Heart left ventricle (tissue), 11 donors: ENCODE data around the gene KRT31. TPM values are rescaled to one million over a fixed set of nuclear protein-coding genes. Genes with fewer than 3 reads are reported as not detected.

ENCODE experiments used
- polyA plus RNA-seq, 2 donors: library from polyadenylated mRNA; stranded (reverse); fragments of 200-250 nt; gene quantifications; one replicate each; pipeline ENCODE4 v1.2.3, GENCODE V29; 2013
- total RNA-seq, 9 donors: library from RNA; depleted of rRNA in 2 of 9; stranded (reverse); fragments of >200 nt in 2 of 9; fragmentation: NEBNext Ultra II Directional in 3 of 9; extraction: Animal tissue kit (Norgen Biotek cat#: 25700) in 3 of 9; gene quantifications; one replicate each; pipeline versions ENCODE4 v1.1.0 to v1.2.4, GENCODE V29; 2016 to 2023
- donor health status: ischemic (EF 13 %, LVEDD 7.1; RV severe dilation, severe dysfunction).
- donor health status: healthy with polysubstance abuse.
- donor health status: DM: no; HTN: yes; CAD: no.
- donor health status: DM: no; HTN: no; CAD: no.
- donor health status: ischemic (EF 25% LVEDD 5.7; RV mildly dilated, moderate dysfunction).
- donor health status: healthy.
- donor health status: DM: yes; HTN: yes; CAD: no.
- donor health status: PGD.
- donor health status: nonischemic (EF 23%, LVEDD 6.1; RV moderate dilation, normal function).

The KRT31 gene
- total and polyA plus RNA-seq, 11 donors: not detected

Other genes with a start within 250 kb of the KRT31 start
Only the 30 nearest of the 31 such genes appear.
- not detected for gene KRTAP4-4, start 236.9 kb downstream of the KRT31 start, total RNA-seq
- not detected for gene KRTAP4-4, start 236.9 kb downstream of the KRT31 start, polyA plus RNA-seq
- gene KRTAP4-3, start 229.4 kb downstream of the KRT31 start, total RNA-seq: not detected
- not detected for gene KRTAP4-3, start 229.4 kb downstream of the KRT31 start, polyA plus RNA-seq
- gene KRTAP4-2, start 219.4 kb downstream of the KRT31 start, total RNA-seq: not detected
- not detected for gene KRTAP4-2, start 219.4 kb downstream of the KRT31 start, polyA plus RNA-seq
- not detected for gene KRTAP4-1, start 212.7 kb downstream of the KRT31 start, total RNA-seq
- gene KRTAP4-1, start 212.7 kb downstream of the KRT31 start, polyA plus RNA-seq: not detected
- not detected for gene KRTAP9-1, start 207.7 kb downstream of the KRT31 start, total RNA-seq
- not detected for gene KRTAP9-1, start 207.7 kb downstream of the KRT31 start, polyA plus RNA-seq
- not detected for gene KRTAP9-2, start 171.0 kb downstream of the KRT31 start, total RNA-seq
- not detected for gene KRTAP9-2, start 171.0 kb downstream of the KRT31 start, polyA plus RNA-seq
- not detected for gene KRTAP9-3, start 165.2 kb downstream of the KRT31 start, total RNA-seq
- not detected for gene KRTAP9-3, start 165.2 kb downstream of the KRT31 start, polyA plus RNA-seq
- not detected for gene KRTAP9-8, start 159.6 kb downstream of the KRT31 start, total RNA-seq
- not detected for gene KRTAP9-8, start 159.6 kb downstream of the KRT31 start, polyA plus RNA-seq
- gene KRTAP9-4, start 147.9 kb downstream of the KRT31 start, total RNA-seq: not detected
- gene KRTAP9-4, start 147.9 kb downstream of the KRT31 start, polyA plus RNA-seq: not detected
- gene KRTAP9-9, start 142.2 kb downstream of the KRT31 start, total RNA-seq: not detected
- not detected for gene KRTAP9-9, start 142.2 kb downstream of the KRT31 start, polyA plus RNA-seq
- not detected for gene KRTAP9-6, start 132.2 kb downstream of the KRT31 start, total RNA-seq
- gene KRTAP9-6, start 132.2 kb downstream of the KRT31 start, polyA plus RNA-seq: not detected
- gene KRTAP9-7, start 121.9 kb downstream of the KRT31 start, total RNA-seq: not detected
- not detected for gene KRTAP9-7, start 121.9 kb downstream of the KRT31 start, polyA plus RNA-seq
- not detected for gene KRTAP29-1, start 94.8 kb downstream of the KRT31 start, total RNA-seq
- not detected for gene KRTAP29-1, start 94.8 kb downstream of the KRT31 start, polyA plus RNA-seq
- not detected for gene KRTAP16-1, start 88.3 kb downstream of the KRT31 start, total RNA-seq
- not detected for gene KRTAP16-1, start 88.3 kb downstream of the KRT31 start, polyA plus RNA-seq
- not detected for gene KRTAP17-1, start 81.9 kb downstream of the KRT31 start, total RNA-seq
- not detected for gene KRTAP17-1, start 81.9 kb downstream of the KRT31 start, polyA plus RNA-seq
- not detected for gene KRT33A, start 46.8 kb downstream of the KRT31 start, total RNA-seq
- gene KRT33A, start 46.8 kb downstream of the KRT31 start, polyA plus RNA-seq: not detected
- not detected for gene KRT33B, start 27.8 kb downstream of the KRT31 start, total RNA-seq
- not detected for gene KRT33B, start 27.8 kb downstream of the KRT31 start, polyA plus RNA-seq
- gene KRT34, start 15.3 kb downstream of the KRT31 start, total RNA-seq: not detected
- not detected for gene KRT34, start 15.3 kb downstream of the KRT31 start, polyA plus RNA-seq
- gene KRT37, start 27.0 kb upstream of the KRT31 start, total RNA-seq: not detected
- gene KRT37, start 27.0 kb upstream of the KRT31 start, polyA plus RNA-seq: not detected
- not detected for gene KRT38, start 43.4 kb upstream of the KRT31 start, total RNA-seq
- not detected for gene KRT38, start 43.4 kb upstream of the KRT31 start, polyA plus RNA-seq
- under 1 TPM in 3 of 9 donors, not detected in 6; 0.16 to 0.27 (median 0.16) TPM for gene KRT32, start 69.8 kb upstream of the KRT31 start, total RNA-seq
- gene KRT32, start 69.8 kb upstream of the KRT31 start, polyA plus RNA-seq: under 1 TPM in 1 of 2 donors, not detected in 1; 0.26 TPM
- gene KRT35, start 83.5 kb upstream of the KRT31 start, total RNA-seq: not detected
- not detected for gene KRT35, start 83.5 kb upstream of the KRT31 start, polyA plus RNA-seq
- not detected for gene KRT36, start 92.3 kb upstream of the KRT31 start, total RNA-seq
- gene KRT36, start 92.3 kb upstream of the KRT31 start, polyA plus RNA-seq: not detected
- under 1 TPM in 1 of 9 donors, not detected in 8; 0.31 TPM for gene KRT13, start 108.0 kb upstream of the KRT31 start, total RNA-seq
- gene KRT13, start 108.0 kb upstream of the KRT31 start, polyA plus RNA-seq: 1 to 10 TPM in 1 of 2 donors, not detected in 1; 4.1 TPM
- gene KRT15, start 121.3 kb upstream of the KRT31 start, total RNA-seq: under 1 TPM in 1 of 9 donors, not detected in 8; 0.36 TPM
- under 1 TPM in 1 of 2 donors, not detected in 1; 0.14 TPM for gene KRT15, start 121.3 kb upstream of the KRT31 start, polyA plus RNA-seq
- gene KRT19, start 130.7 kb upstream of the KRT31 start, total RNA-seq: 100 to 1,000 TPM in 1 of 9 donors, under 1 TPM in 8; 0.40 to 163 (median 0.75) TPM
- 1 to 10 TPM; 1.6 to 2.1 TPM for gene KRT19, start 130.7 kb upstream of the KRT31 start, polyA plus RNA-seq
- gene KRT9, start 174.5 kb upstream of the KRT31 start, total RNA-seq: not detected
- gene KRT9, start 174.5 kb upstream of the KRT31 start, polyA plus RNA-seq: not detected
- under 1 TPM in 2 of 9 donors, not detected in 7; 0.23 to 0.38 TPM for gene KRT14, start 189.3 kb upstream of the KRT31 start, total RNA-seq
- gene KRT14, start 189.3 kb upstream of the KRT31 start, polyA plus RNA-seq: not detected
- gene KRT16, start 215.2 kb upstream of the KRT31 start, total RNA-seq: not detected
- under 1 TPM in 1 of 2 donors, not detected in 1; 0.06 TPM for gene KRT16, start 215.2 kb upstream of the KRT31 start, polyA plus RNA-seq
- gene KRT17, start 227.0 kb upstream of the KRT31 start, total RNA-seq: under 1 TPM in 1 of 9 donors, not detected in 8; 0.60 TPM
- not detected for gene KRT17, start 227.0 kb upstream of the KRT31 start, polyA plus RNA-seq